Panc1 (cell line): ENCODE results near the gene TMEM187. TPM values are rescaled to one million over a fixed set of nuclear protein-coding genes. Genes with fewer than 3 reads are reported as not detected.

Experiments used
- ATAC-seq: fragments of 200-7000 bp; cut with Tn5 transposase; 2 replicates; pipeline ENCODE4 v1.9.1; 2020; ENCODE audit warnings: mild to moderate bottlenecking, moderate library complexity
- BruUV-seq: library from RNA; stranded (reverse); fragments of 400-500 nt; replicated peaks from 2 replicates; lab custom pipeline; 2021; lab: Mats Ljungman, UMichigan
- CTCF ChIA-PET: fragments of 300-600 bp; sonication (Branson Sonifier 250); formaldehyde crosslinking; loops from one replicate; lab custom pipeline; 2022; ENCODE audit warnings: antibody characterized with exemption; lab: Charles Lee
- POLR2A ChIA-PET: fragments of 300-600 bp; sonication (Branson Sonifier 250); formaldehyde crosslinking; loops from one replicate; lab custom pipeline; 2022; ENCODE audit warnings: antibody characterized with exemption; lab: Charles Lee
- DNase-seq: peaks from one replicate; pipeline ENCODE4 v3.0.0-alpha.2; 2010; ENCODE audit warnings: low read depth, low spot score
- H3K27ac ChIP-seq: 2 replicates; pipeline ENCODE4 v1.5.1; 2011; ENCODE audit warnings: mild to moderate bottlenecking, low read length, inconsistent platforms
- H3K27me3 ChIP-seq: fragments of 200-500 bp; sonication (Bioruptor generic); 2 replicates; pipeline ENCODE4 v1.6.0; 2014; ENCODE audit warnings: low read length, inconsistent platforms; ENCODE audit not compliant: control insufficient read depth, insufficient read depth
- H3K36me3 ChIP-seq: fragments of 200-500 bp; sonication (Bioruptor generic); 2 replicates; pipeline ENCODE4 v1.5.1; 2014; ENCODE audit warnings: inconsistent platforms, mild to moderate bottlenecking, low read length, moderate library complexity; ENCODE audit not compliant: control insufficient read depth, insufficient read depth
- H3K4me1 ChIP-seq: 2 replicates; pipeline ENCODE4 v1.5.1; 2011; ENCODE audit warnings: inconsistent platforms, mild to moderate bottlenecking, low read length, moderate library complexity; ENCODE audit not compliant: control insufficient read depth, insufficient read depth
- H3K4me3 ChIP-seq, 2 experiments: 2 replicates each; pipeline ENCODE4 v1.5.1; 2011 to 2012; ENCODE audit warnings: low read depth in 2 of 2, low read length in 2 of 2, mild to moderate bottlenecking in 2 of 2, inconsistent platforms in 1 of 2, moderate library complexity in 1 of 2
- H3K9me3 ChIP-seq: fragments of 200-500 bp; sonication (Bioruptor generic); 2 replicates; pipeline ENCODE4 v1.5.1; 2014; ENCODE audit warnings: low read depth, mild to moderate bottlenecking, inconsistent platforms, low read length, moderate library complexity; ENCODE audit not compliant: control insufficient read depth, insufficient read depth
- POLR2AphosphoS5 ChIP-seq: IDR thresholded peaks from 2 replicates; pipeline ENCODE4 v1.6.1; 2012; ENCODE audit warnings: mild to moderate bottlenecking, low read depth, low read length, moderate library complexity
- SIN3A ChIP-seq: IDR thresholded peaks from 2 replicates; pipeline ENCODE4 v1.6.1; 2012; ENCODE audit warnings: low read depth, mild to moderate bottlenecking, low read length, moderate library complexity, borderline replicate concordance; ENCODE audit not compliant: insufficient read depth
- TCF7L2 ChIP-seq: IDR thresholded peaks from 2 replicates; pipeline ENCODE4 v1.6.1; 2011; ENCODE audit warnings: mild to moderate bottlenecking, low read depth, low read length, inconsistent platforms
- in situ Hi-C: cut with HindIII; loops from 2 replicates; pipeline ENCODE4 v1.10.0; 2016; ENCODE audit warnings: low sequenced_read_pairs, low pct_unique_long_range_greater_than_20kb
- intact Hi-C: fragments of 100-400 bp; cut with micrococcal nuclease; formaldehyde crosslinking; loops from one replicate; pipeline ENCODE4 v1.10.0; 2022; ENCODE audit not compliant: unreplicated experiment
- total RNA-seq: library from RNA; stranded (reverse); gene quantifications from one replicate; pipeline ENCODE4 v1.2.1, GENCODE V29; 2021; ENCODE audit not compliant: unreplicated experiment
- TF ChIP-seq, protein P1 (sequence below): fragments of 450-650 bp; IDR thresholded peaks from 2 replicates; pipeline ENCODE4 v1.5.1; 2017; ENCODE audit warnings: mild to moderate bottlenecking
- TF ChIP-seq, protein P2 (sequence below), 2 experiments: IDR thresholded peaks; 2 replicates each; pipeline ENCODE4 v1.6.1; 2011 to 2012; ENCODE audit warnings: low read depth in 2 of 2, control low read depth in 1 of 2, low read length in 1 of 2, mild to moderate bottlenecking in 1 of 2, moderate library complexity in 1 of 2; ENCODE audit not compliant: insufficient read depth in 1 of 2

The TMEM187 gene
- total RNA-seq, 1 experiment from 2014 or later = 15.7 TPM

DNA sequence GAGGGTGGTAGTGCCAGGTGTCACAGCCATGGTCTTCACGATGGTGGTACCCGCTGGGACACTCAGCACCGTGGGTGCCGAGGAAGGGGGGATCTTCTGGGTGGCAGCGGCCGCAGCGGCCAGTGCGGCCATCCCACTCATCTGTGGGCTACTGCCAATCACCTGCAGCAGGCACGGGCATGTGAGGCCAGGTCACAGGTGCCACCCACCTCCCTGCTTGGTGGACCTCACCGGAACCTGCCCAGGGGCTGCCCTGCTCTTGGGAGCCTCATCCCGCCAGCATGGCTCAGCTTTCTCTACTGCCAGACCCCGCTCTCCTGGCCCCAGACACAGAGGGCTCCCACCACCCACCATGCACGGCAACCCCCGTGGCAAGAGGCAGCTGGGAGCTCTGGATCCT, 13.9 kb upstream of the TMEM187 start:
- no peaks in the 10 kb centered on the region for H3K4me1 ChIP-seq
- no peaks in the 10 kb centered on the region for H3K27me3 ChIP-seq
- ATAC-seq (no peak), DNase-seq (no peak)
- H3K27ac ChIP-seq = no peak overlapping the region
- TF ChIP-seq, protein P1, sequence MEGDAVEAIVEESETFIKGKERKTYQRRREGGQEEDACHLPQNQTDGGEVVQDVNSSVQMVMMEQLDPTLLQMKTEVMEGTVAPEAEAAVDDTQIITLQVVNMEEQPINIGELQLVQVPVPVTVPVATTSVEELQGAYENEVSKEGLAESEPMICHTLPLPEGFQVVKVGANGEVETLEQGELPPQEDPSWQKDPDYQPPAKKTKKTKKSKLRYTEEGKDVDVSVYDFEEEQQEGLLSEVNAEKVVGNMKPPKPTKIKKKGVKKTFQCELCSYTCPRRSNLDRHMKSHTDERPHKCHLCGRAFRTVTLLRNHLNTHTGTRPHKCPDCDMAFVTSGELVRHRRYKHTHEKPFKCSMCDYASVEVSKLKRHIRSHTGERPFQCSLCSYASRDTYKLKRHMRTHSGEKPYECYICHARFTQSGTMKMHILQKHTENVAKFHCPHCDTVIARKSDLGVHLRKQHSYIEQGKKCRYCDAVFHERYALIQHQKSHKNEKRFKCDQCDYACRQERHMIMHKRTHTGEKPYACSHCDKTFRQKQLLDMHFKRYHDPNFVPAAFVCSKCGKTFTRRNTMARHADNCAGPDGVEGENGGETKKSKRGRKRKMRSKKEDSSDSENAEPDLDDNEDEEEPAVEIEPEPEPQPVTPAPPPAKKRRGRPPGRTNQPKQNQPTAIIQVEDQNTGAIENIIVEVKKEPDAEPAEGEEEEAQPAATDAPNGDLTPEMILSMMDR = no peak
- TF ChIP-seq, protein P2, sequence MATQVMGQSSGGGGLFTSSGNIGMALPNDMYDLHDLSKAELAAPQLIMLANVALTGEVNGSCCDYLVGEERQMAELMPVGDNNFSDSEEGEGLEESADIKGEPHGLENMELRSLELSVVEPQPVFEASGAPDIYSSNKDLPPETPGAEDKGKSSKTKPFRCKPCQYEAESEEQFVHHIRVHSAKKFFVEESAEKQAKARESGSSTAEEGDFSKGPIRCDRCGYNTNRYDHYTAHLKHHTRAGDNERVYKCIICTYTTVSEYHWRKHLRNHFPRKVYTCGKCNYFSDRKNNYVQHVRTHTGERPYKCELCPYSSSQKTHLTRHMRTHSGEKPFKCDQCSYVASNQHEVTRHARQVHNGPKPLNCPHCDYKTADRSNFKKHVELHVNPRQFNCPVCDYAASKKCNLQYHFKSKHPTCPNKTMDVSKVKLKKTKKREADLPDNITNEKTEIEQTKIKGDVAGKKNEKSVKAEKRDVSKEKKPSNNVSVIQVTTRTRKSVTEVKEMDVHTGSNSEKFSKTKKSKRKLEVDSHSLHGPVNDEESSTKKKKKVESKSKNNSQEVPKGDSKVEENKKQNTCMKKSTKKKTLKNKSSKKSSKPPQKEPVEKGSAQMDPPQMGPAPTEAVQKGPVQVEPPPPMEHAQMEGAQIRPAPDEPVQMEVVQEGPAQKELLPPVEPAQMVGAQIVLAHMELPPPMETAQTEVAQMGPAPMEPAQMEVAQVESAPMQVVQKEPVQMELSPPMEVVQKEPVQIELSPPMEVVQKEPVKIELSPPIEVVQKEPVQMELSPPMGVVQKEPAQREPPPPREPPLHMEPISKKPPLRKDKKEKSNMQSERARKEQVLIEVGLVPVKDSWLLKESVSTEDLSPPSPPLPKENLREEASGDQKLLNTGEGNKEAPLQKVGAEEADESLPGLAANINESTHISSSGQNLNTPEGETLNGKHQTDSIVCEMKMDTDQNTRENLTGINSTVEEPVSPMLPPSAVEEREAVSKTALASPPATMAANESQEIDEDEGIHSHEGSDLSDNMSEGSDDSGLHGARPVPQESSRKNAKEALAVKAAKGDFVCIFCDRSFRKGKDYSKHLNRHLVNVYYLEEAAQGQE (IDR thresholded peaks at IDR 0.05; ENCODE audit: insufficient read depth in 1 of 2, low read depth in 2 of 2, low read length in 1 of 2) = no peak
- TF ChIP-seq POLR2AphosphoS5 = no peak
- H3K4me3 ChIP-seq = no peak overlapping the region
- ChIA-PET POLR2A (no interaction called here), CTCF (no interaction called here)
- H3K36me3 ChIP-seq = peaks cover 10% of the 10 kb centered on the region
- in situ Hi-C loops (no loop called here), intact Hi-C loops (no loop called here)
- H3K9me3 ChIP-seq = no peaks in the 10 kb centered on the region
- no TSS peak for BruUV-seq

DNA sequence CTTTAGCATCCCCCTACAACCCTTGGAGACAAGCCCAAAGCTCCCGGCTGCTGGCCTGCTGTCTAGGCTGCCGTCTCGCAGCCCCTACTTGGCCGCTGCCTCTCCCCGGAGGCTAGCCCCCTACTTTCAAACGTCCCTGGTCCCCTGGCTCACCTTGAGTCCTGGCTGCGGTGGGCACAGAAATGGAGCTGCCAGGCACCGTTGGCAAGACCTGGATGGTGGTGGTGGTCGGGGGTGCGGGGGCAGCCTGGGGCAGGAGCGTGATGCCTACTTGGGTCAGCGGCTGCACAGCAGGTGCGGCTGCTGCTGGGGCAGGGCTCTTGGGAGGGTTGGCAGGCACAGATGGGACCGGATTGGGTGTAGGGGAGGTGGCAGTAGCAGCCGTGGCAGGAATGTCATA, 12.9 kb upstream of the TMEM187 start:
- Histone ChIP-seq H3K4me3 (no peak overlapping the region), H3K9me3 (no peaks in the 10 kb centered on the region), H3K27ac (no peak overlapping the region), H3K4me1 (no peaks in the 10 kb centered on the region), H3K36me3 (peaks cover 10% of the 10 kb centered on the region), H3K27me3 (no peaks in the 10 kb centered on the region)
- no peak for ATAC-seq
- BruUV-seq = no TSS peak
- TF ChIP-seq TCF7L2 (no peak), SIN3A (no peak), POLR2AphosphoS5 (no peak)
- TF ChIP-seq, protein P2 (IDR thresholded peaks at IDR 0.05; ENCODE audit: insufficient read depth in 1 of 2, low read depth in 2 of 2, low read length in 1 of 2) = no peak
- TF ChIP-seq, protein P1 = no peak
- DNase-seq = no peak
- in situ Hi-C loops = no loop called here
- ChIA-PET POLR2A (no interaction called here), CTCF (no interaction called here)
- intact Hi-C loops = no loop called here
